ENCODE data around the gene AP1G2. TPM values are rescaled to one million over a fixed set of nuclear protein-coding genes. Genes with fewer than 3 reads are reported as not detected.

The AP1G2 gene
- total RNA-seq, 1 donor from 2014 or later = 146 TPM

DNA sequence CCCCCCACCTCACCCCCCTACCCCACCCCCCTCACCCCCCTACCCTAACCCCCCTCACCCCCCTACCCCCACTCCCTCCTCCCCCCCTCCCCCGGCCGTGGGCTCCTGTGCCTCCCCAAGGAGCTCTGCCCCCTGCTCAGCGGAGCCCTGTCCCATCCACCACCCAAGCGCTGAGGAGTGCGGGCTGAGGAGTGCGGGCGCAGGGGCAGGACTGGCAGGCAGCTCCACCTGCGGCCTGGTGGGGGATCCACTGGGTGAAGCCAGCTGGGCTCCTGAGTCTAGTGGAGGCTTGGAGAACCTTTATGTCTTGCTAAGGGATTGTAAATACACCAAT, 13.3 kb upstream of the AP1G2 start:
- H3K36me3 ChIP-seq = no peaks in the 10 kb centered on the region
- peaks cover 29% of the 10 kb centered on the region for H3K27me3 ChIP-seq (ENCODE audit: low read depth)
- no peak for DNase-seq
- peaks cover 15% of the 10 kb centered on the region for H3K4me1 ChIP-seq
- H3K9me3 ChIP-seq = no peaks in the 10 kb centered on the region
- ATAC-seq = no peak
- H3K4me3 ChIP-seq = no peak overlapping the region
- TF ChIP-seq, protein P1, sequence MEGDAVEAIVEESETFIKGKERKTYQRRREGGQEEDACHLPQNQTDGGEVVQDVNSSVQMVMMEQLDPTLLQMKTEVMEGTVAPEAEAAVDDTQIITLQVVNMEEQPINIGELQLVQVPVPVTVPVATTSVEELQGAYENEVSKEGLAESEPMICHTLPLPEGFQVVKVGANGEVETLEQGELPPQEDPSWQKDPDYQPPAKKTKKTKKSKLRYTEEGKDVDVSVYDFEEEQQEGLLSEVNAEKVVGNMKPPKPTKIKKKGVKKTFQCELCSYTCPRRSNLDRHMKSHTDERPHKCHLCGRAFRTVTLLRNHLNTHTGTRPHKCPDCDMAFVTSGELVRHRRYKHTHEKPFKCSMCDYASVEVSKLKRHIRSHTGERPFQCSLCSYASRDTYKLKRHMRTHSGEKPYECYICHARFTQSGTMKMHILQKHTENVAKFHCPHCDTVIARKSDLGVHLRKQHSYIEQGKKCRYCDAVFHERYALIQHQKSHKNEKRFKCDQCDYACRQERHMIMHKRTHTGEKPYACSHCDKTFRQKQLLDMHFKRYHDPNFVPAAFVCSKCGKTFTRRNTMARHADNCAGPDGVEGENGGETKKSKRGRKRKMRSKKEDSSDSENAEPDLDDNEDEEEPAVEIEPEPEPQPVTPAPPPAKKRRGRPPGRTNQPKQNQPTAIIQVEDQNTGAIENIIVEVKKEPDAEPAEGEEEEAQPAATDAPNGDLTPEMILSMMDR (IDR thresholded peaks at IDR 0.05) = no peak
- H3K27ac ChIP-seq = no peak overlapping the region
- intact Hi-C loops (cut with DNase I) = no loop called here

DNA sequence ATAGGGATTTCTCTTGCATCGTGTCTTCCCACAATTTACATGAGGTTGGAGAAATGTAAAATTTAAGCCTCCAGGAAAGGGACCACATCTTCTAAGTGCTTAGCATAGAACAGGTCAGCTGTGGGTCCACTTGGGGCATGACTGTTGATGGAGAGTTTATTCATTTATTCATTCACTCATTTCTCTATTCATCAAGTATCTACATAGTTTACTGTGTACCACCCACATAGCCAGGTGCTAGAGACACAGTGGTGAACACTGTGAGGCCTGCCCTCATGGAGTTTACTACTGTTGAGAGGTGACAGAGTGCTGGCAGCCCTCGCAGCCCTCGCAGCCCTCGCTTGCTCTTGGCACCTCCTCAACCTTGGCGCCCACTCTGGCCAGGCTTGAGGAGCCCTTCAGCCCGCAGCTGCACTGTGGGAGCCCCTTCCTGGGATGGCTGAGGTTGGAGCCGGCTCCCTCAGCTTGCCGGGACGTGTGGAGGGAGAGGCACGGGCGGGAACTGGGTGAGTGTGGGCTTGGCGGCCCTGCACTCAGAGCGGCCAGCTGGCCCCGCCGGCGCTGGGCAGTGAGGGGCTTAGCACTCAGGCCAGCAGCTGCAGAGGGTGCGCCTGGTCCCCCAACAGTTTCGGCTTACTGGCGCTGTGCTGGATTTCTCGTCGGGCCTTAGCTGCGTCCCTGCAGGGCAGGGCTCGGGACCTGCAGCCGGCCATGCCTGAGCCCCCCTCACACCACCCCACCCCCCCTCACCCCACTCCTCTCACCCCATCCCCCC, 12.7 kb upstream of the AP1G2 start:
- TF ChIP-seq, protein P1 (IDR thresholded peaks at IDR 0.05) = no peak

DNA sequence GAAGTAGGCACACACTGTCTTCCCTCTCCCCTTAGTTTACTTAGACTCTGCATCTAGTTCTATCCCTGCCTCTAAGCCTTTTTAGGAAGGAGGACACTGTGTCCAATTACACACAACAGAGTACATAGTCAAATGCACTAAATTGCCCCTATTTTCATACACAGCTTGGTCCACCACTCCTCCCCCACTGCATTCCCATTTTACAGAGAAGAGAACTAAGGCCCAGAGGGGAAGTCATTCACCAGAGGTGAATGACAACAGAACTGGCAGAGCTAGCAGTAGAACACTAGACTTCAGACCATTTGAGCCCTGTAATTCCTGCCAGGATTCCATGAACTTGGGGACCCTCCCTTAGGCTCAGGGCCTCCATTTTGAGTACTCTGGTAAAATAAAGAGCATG, 12.1 kb upstream of the AP1G2 start:
- TF ChIP-seq, protein P1 (IDR thresholded peaks at IDR 0.05) = no peak
- no peaks in the 10 kb centered on the region for H3K9me3 ChIP-seq
- H3K4me1 ChIP-seq = peaks cover 15% of the 10 kb centered on the region
- DNase-seq (no peak), ATAC-seq (no peak)
- H3K36me3 ChIP-seq = no peaks in the 10 kb centered on the region
- intact Hi-C loops (cut with DNase I) = no loop called here
- peaks cover 41% of the 10 kb centered on the region for H3K27me3 ChIP-seq (ENCODE audit: low read depth)
- no peak overlapping the region for H3K4me3 ChIP-seq
- H3K27ac ChIP-seq = no peak overlapping the region

More for the DNA sequence above, 12.7 kb upstream of the AP1G2 start:
- Histone ChIP-seq H3K27ac (no peak overlapping the region), H3K27me3 (ENCODE audit: low read depth) (peaks cover 35% of the 10 kb centered on the region), H3K36me3 (no peaks in the 10 kb centered on the region), H3K4me3 (no peak overlapping the region), H3K4me1 (peaks cover 15% of the 10 kb centered on the region), H3K9me3 (no peaks in the 10 kb centered on the region)
- no peak for ATAC-seq
- no peak for DNase-seq
- intact Hi-C loops (cut with DNase I) = no loop called here

DNA sequence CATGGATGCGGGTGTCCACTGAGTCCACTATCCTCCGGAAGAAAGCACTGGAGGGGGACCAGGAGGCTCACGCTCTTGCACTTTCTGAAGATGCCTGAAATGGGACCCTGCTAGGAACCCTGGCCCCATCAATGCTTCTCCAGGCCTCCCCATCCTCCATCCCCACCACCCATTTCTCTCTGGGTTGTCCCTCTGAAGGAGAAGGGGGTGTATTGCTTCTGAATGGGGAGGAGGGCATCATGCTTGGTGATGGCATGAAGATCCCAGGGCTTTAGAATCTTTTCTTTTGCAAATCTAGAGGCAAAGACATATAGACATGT, 11.7 kb upstream of the AP1G2 start:
- TF ChIP-seq, protein P1 (IDR thresholded peaks at IDR 0.05) = no peak
- Histone ChIP-seq H3K27ac (no peak overlapping the region), H3K36me3 (no peaks in the 10 kb centered on the region), H3K27me3 (ENCODE audit: low read depth) (peaks cover 45% of the 10 kb centered on the region), H3K9me3 (no peaks in the 10 kb centered on the region), H3K4me1 (peaks cover 15% of the 10 kb centered on the region), H3K4me3 (no peak overlapping the region)
- intact Hi-C loops (cut with DNase I) = no loop called here
- no peak for DNase-seq
- ATAC-seq = no peak

DNA sequence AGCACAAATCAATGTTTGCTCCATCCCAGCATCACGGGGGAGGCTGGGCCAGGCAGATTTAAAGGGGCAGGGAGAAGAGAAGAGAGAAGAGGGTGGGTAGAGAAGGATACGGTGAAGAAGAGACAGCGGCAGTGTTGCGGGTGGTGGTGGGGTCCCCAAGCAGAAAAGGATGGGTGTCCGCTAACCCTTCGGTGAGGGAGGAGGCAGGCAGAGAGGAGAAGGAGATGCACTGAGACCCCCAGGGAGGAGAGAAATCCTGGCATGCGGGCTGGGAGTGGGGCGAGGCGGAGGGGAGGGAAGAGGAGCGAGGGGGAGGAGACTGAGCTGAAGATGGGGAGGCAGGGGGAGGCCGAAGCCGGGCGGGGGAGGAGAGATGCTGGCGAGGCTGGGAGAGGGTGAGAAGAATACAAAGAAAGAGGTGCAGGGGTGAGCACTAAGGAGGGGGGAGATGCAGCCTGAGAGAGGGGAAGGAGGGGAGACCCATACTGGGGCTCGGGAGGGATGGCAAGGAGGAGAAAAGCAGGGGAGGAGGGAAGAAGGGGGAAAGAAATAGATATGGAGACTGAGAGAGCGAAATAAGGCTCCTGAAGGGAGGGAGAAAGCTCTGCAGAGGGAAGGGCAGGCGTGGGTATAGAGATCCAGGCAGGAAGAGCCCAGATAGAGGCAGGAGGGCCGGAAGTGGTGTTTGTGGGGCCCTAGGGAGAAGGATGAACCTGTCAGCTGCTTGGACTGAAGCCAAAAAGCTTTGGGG, 11.1 kb upstream of the AP1G2 start, which contains the start of gene JPH4:
Gene JPH4, minus strand, starts transcription at position 231 of the 751 bp plus-strand sequence. CDS start 1,337 bp downstream, outside the sequence.
- H3K27me3 ChIP-seq (ENCODE audit: low read depth) = peaks cover 45% of the 10 kb centered on the region
- TF ChIP-seq, protein P1 (IDR thresholded peaks at IDR 0.05) = no peak
- intact Hi-C loops (cut with DNase I) = no loop called here
- no peak for DNase-seq
- no peaks in the 10 kb centered on the region for H3K36me3 ChIP-seq
- no peak for ATAC-seq
- no peak within 1 kb of the TSS for H3K27ac ChIP-seq
- H3K4me3 ChIP-seq = no peak within 1 kb of the TSS
- H3K9me3 ChIP-seq = no peaks in the 10 kb centered on the region
- peaks cover 15% of the 10 kb centered on the region for H3K4me1 ChIP-seq
